NCI-H526 (cell line): ENCODE measurements around the gene S100A4.
A peak's percentile ranks its signal among the peaks of the same experiment; 100 is the strongest.
"Not testable (repeated sequence)": the region's sequence is repeated elsewhere in the genome, so short reads cannot be mapped to it uniquely, and the experiment has no call there.

ENCODE experiments used
- DNase-seq, 2 experiments: peaks; one replicate each; lab custom pipeline; 2025; lab: John Stamatoyannopoulos, UW

Gene S100A4

GRCh38 chr1:153533689-153534201 is 11.9 kb downstream of the S100A4 start:
- DNase-seq, result no peak

DNA sequence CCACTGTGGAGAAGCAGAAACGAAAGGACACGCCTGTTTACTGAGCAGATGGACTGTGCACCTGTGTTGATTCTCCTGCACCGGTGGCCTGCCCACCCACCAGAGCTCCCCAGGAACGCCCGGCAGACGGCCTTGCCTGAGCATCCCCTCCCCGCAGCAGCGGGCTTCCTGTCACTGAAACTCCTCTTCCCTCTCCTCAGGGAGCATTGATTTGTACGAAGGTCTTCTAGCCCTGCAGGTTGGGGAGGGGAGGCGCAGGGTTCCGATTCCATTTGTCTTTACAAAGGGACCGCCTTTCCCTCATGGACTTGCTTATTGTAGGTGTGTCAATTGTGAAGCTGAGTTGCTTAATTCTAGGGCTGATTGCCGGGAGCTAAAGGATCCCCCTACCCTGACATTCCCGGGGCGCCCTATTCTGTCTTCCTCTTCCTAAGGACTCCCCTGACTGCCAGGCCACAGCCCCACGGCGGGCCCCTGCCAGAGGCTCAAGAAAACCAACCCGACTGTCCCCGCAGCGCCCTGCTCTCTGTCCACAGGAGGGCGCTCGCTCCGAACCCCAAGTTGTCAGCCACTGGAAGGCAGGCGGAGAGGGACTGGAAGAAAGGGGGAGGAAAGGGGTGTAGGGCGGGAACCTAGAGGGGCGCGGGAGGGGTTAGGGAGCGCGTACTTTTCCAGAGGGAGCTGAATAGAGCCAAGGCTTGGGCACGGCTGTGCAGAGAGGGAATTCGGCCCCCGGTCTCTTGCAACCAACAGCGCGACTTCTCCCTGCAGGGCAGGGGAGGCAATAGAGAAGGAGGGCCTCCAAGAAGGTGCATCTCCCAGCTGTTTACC is 12.6 kb downstream of the S100A4 start:
- DNase-seq, result peak; percentile 83 to 96

DNA sequence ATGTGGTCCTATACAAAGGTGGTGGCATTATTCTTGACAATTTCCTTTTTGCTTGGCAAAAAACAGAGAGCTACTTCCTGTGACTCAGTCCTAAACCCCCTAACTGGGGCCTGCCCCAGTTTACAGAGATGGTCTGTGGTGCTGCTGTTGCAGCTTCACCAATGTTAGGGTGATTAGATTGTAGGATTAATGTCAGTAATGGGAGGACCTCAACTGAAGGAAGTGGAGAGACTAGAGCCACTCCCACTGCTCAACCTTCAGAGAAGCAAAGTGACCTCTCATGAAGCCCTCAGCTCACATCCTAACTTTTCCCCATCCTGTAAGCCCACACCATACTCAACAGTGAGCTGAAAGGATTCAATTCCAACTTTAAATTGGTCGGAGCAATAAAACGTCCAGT is 13.4 kb downstream of the S100A4 start:
- no peak for DNase-seq

DNA sequence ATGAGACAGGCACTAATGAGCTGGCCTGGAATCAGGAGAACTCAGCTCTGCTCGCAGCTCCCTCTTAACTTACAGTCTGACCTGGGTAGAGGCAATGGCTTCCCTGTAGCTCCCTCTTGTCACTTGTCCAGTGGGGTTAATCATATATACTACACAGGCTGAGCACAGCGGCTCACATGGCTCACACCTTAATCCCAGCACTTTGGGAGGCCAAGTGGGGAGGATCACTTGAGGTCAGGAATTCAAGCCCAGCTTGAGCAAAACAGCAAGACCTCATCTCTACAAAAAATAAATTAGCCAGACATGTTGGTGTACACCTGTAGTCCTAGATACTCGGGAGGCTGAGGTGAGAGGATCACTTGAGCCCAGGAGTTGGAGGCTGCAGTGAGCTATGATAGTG is 14.0 kb downstream of the S100A4 start:
- DNase-seq, result no peak

DNA sequence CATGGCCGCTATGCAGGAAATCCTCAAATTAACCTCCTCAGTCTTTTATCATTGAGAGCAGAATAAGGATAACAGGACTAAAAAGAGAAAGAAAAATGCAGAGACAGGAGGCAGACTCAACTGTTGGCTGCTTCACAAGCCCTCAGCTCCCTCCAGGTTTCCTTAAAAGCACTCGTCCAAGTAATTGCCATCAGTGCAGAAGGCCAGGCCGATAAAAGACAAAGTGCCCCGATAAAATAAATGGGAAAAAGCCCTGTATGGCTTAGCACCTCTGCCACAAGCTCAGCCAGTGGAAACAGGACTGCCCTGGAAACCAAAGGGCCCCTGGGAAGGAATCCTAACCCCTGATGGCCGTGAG is 17.9 kb downstream of the S100A4 start:
- DNase-seq, result no peak

DNA sequence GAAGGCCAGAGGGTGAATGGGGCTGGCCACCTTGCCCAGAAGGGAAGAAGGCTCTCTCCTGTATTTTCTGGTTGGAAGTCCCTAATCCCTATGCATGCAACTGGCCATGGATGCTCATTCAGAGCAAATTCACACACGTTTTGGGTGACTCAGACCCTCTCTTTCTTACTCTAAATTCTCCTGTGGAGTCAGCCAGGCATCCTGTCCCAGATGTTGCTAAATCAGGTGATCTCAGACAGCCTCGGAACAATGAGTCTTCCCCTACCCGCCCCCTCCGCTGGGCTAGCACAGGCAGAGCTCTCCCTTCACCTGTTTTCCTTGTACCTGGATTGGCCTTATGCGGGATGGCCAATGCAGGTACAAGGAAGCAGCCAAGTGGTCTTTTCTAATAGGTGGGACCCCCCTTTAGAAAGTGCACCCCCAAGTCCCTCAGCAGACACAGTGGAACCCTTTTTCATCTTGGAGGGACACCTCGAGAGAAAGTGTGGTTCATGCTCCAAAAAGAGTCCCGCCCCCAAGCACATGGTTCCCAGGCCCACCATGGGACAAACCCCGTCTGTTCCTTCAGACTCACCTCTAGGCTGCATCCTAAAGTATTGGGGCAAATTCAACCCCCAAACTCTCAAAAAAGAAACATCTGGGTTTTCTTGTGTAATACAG is 18.5 kb downstream of the S100A4 start:
- DNase-seq, result no peak

- peak in 1 of 2 experiments; percentile 35 for DNase-seq
These were observed 19.5 kb downstream of the S100A4 start for GRCh38 chr1:153526132-153526543.

DNA sequence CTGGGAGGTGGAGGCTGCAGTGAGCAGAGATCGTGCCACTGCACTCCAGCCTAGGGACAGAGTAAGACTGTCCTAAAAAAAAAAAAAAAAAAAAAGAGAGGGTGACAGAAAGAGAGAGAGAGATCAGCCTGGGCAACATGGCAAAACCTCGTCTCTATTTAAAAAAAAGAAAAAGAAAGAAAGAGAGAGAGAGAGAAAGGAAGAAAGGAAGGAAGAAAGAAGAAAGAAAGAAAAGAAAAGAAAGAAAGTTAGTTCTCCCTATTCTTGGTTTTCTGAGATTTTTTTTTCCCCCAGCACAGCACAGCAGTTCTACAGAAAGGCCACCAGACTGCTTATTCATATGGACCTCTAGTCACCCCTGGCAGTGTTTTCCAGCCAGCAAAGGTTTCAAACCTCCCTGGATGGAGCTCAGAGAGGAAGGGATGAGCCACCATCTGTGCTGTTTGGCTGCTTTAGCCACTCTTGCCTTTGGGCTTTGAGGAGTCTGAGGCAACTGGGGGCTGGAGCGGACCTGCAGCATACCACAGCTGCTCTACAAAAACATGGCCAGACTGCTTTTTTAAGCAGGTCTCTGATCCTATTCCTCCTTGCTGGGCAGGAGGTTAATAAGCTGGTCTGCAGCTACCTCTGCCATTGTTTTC is 20.4 kb downstream of the S100A4 start:
- no peak for DNase-seq

DNA sequence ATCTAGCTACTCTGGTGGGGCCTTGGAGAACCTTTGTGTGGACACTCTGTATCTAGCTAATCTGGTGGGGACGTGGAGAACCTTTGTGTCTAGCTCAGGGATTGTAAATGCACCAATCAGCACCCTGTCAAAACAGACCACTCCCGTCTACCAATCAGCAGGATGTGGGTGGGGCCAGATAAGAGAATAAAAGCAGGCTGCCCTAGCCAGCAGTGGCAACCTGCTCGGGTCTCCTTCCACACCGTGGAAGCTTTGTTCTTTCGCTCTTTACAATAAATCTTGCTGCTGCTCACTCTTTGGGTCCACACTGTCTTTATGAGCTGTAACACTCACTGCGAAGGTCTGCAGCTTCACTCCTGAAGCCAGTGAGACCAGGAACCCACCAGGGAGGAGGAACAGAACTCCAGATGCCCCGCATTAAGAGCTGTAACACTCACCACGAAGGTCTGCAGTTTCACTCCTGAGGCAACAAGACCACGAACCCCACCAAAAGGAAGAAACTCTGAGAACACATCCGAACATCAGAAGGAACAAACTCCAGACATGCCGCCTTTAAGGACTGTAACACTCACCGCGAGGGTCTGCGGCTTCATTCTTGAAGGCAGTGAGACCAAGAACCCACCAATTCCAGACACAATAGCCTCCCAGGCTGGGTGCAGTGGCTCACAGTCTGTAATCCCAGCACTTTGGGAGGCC is 23.1 kb downstream of the S100A4 start:
- DNase-seq, result not testable (repeated sequence)

DNA sequence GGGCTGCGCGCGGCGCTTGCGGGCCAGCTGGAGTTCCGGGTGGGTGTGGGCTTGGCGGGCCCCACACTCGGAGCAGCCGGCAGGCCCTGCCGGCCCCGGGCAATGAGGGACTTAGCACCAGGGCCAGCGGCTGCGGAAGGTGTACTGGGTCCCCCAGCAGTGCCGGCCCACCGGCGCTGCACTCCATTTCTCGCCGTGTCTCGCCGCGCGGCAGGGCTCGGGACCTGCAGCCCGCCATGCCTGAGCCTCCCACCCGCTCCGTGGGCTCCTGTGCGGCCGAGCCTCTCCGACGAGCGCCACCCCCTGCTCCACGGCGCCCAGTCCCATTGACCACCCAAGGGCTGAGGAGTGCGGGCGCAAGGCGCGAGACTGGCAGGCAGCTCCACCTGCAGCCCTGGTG is 23.8 kb downstream of the S100A4 start:
- not testable (repeated sequence) for DNase-seq

GRCh38 chr1:153520818-153521476 is 24.7 kb downstream of the S100A4 start:
- no peak for DNase-seq

GRCh38 chr1:153520137-153520691 is 25.4 kb downstream of the S100A4 start:
- peak in 1 of 2 experiments; percentile 56 for DNase-seq

DNA sequence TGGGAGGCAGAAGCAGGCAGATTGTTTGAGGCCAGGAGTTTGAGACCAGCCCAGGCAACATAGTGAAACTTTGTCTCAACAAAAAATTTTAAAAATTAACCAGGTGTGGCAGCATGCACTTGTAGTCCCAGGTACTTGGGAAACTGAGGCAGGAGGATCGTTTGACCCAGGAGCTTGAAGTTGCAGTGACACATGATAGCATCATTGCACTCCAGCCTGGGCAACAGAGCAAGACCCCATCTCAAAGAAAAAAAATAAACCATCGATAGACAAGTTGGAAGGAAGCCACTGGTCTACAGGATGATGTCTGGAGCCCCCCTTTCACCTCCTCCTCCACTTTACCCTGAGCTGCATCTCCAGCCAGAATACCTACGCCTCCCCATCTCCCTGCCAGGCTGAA is 26.4 kb downstream of the S100A4 start:
- DNase-seq, result no peak

DNA sequence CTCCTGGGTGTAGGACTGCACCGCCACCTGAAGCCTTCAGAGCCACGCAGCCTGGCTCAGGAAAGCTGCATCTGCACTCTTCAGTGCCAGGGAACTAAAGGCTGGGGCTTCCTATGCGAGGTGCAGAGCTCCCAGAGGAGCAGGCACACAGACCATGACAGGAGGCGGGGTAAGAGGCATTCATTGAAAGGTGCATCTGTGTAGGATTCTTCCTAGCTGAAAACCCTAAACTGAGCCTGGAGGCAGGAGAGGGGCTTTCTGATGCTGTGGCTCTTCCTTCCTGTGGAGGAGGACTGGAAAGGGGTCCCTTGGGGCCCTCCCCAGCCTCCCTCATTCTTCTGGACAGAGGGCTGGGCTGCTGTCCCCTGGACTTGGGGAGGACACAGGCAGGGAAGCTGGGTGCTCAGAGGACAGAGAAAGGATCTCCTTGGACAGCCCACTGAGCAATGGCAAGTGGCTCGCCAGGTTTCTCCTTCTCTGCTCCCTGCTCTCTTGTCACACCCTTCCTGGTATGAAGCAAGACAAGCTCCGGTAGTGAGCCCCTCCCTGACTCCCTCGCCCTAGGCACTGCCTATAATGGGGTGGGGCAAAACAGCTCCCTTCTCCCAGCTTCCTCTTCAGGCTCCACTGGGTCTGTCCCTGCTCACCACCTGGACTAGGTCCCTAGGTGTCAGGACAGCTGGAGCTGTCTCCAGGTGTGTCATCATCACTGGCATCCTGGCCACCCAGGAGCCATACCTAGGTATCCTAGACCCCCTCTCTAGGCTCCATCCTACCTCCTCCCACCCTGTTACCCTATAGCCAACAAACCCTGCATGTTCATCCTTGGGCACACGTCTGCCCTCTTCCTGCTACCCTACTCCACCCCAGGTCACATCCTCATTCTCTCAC is 29.9 kb downstream of the S100A4 start:
- peak; percentile 46 to 85 for DNase-seq

DNA sequence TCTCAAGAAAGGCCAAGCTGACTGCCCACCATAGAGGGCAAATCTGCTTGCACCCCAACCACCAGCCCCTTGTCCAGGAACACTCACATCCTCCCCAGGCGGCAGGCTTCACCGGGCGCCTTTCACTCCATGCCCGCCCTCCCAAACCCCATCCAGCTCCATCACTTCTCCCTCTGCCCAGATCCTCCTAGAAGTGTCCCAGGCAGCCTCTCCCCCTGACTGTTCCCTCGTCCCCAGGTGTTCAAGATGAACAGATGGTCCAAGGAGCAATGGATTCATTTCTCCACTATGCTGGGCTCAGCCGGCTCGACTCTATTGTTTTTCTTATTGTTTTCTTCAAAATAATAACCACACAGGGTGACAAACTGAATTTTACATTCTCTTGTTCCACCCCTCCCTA is 31.9 kb downstream of the S100A4 start:
- DNase-seq, result no peak

GRCh38 chr1:153513023-153513422 is 32.6 kb downstream of the S100A4 start:
- peak in 1 of 2 experiments; percentile 66 for DNase-seq

- DNase-seq, result peak; percentile 88 to 98
These were observed 34.6 kb downstream of the S100A4 start for GRCh38 chr1:153510984-153511410.

DNA sequence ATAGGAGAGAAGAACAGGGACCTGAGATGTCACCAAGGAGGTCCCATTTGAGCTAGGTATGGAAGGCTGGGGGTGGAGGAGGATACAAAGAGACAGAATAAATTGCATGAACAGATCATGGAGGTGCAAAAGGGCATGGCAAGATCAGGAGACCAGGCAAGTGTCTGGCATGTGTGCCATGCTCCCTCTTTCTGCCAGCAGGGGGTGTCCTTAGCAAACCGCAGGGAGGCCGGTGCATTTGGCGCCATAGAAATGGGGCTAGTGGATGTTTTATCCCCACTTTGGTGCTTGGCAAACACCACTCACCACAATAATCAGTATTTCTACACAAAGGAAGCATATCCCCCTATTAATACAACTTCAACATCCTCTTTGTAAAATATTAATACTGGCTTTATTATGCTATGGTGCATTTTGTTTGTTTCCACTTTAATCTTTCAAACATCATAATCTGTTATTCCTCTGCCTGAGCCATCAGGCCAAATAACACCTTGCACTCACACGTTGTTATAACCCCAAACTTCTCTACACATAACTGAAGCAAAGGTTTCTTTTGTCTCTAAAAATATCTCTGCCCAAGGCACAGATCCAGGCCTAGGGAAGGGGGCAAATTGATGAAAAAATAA is 35.8 kb downstream of the S100A4 start:
- peak; percentile 44 to 92 for DNase-seq

DNA sequence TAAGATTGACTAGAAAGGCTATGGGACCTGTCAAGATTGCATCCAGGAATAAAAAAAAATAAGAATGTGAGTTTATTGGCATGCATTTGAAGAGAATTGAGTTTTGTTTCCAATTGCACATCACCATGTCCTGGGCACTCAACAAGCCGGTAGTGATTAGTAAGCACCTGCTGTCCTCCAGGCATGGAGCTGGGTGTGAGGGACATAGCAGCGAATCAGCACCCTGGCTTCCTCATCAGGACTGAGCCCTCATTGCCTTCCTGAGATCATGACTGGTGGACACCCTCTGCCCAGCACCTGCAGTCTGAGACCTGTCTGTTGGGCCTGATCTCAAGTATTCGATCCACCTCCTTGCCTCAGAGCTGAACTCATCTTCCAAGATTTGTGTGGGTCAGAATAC is 36.6 kb downstream of the S100A4 start:
- DNase-seq, result no peak
